ENCODE measurements around the gene CCNC.

The CCNC gene

GRCh38 chr6:99568103-99568933, at the start of gene CCNC:
TSS of gene CCNC (minus strand) at chr6:99568660. CDS start at chr6:99568527, 133 bp downstream.
- peak; percentile 82 for DNase-seq

GRCh38 chr6:99617131-99617530, 48.7 kb upstream of the CCNC start:
- no peak for DNase-seq

- DNase-seq = no peak
These were observed 46.1 kb upstream of the CCNC start for GRCh38 chr6:99614430-99615186.

- DNase-seq = no peak
These were observed 45.4 kb upstream of the CCNC start for GRCh38 chr6:99613705-99614429.

- DNase-seq = no peak
These were observed 44.9 kb upstream of the CCNC start for GRCh38 chr6:99613409-99613704.

GRCh38 chr6:99612551-99613408, 44.3 kb upstream of the CCNC start:
- DNase-seq = no peak

- DNase-seq = peak; percentile 56 to 65
These were observed 42.7 kb upstream of the CCNC start for GRCh38 chr6:99611148-99611547.

GRCh38 chr6:99609905-99610489, 41.5 kb upstream of the CCNC start:
- no peak for DNase-seq

GRCh38 chr6:99608886-99609482, 40.5 kb upstream of the CCNC start:
- DNase-seq = no peak

- DNase-seq = no peak
These were observed 39.8 kb upstream of the CCNC start for GRCh38 chr6:99608059-99608885.

- no peak for DNase-seq
These were observed 39.1 kb upstream of the CCNC start for GRCh38 chr6:99607416-99608036.

- no peak for DNase-seq
These were observed 38.4 kb upstream of the CCNC start, which contains the start of gene PRDM13 for GRCh38 chr6:99606656-99607415. TSS of gene PRDM13 (plus strand) at chr6:99606833. CDS start at chr6:99607035, 202 bp downstream.

- no peak for DNase-seq
These were observed 37.6 kb upstream of the CCNC start for GRCh38 chr6:99605911-99606655.

GRCh38 chr6:99605074-99605734, 36.7 kb upstream of the CCNC start:
- DNase-seq = no peak

- DNase-seq = no peak
These were observed 36.0 kb upstream of the CCNC start for GRCh38 chr6:99604166-99605073.

- no peak for DNase-seq
These were observed 35.1 kb upstream of the CCNC start for GRCh38 chr6:99603421-99604165.
